ENCODE measurements around the gene KLF8.

KLF8 gene

GRCh38 chrX:56310581-56310980 lies 78.4 kb downstream of the KLF8 start:
- DNase-seq: no peak

GRCh38 chrX:56313308-56313707 lies 81.2 kb downstream of the KLF8 start:
- DNase-seq: no peak

- no peak for DNase-seq
Measured at GRCh38 chrX:56314334-56314733, 82.2 kb downstream of the KLF8 start.

- no peak for DNase-seq
Measured at GRCh38 chrX:56318076-56318475, 85.9 kb downstream of the KLF8 start.

- DNase-seq: no peak
Measured at GRCh38 chrX:56319165-56319564, 87.0 kb downstream of the KLF8 start.
